Renal pelvis (tissue), 4 donors: ENCODE results near the gene FBXL13. TPM values are rescaled to one million over a fixed set of nuclear protein-coding genes. Genes with fewer than 3 reads are reported as not detected.
"Not testable (repeated sequence)": the region's sequence is repeated elsewhere in the genome, so short reads cannot be mapped to it uniquely, and the experiment has no call there.

Experiments used
- DNase-seq: peaks from one replicate; pipeline ENCODE4 v3.0.0-alpha.2; 2013
- polyA plus RNA-seq, 3 donors: library from polyadenylated mRNA; unstranded; fragments of 120-200 nt; gene quantifications; one replicate each; pipeline ENCODE4 v1.2.1, GENCODE V29; 2013; ENCODE audit not compliant: insufficient read length in 3 of 3

FBXL13 gene
- polyA plus RNA-seq, 3 donors, result 1.8 to 4.1 (median 3.5) TPM

- DNase-seq, result no peak
Measured at GRCh38 chr7:102938679-102939078, 135.9 kb downstream of the FBXL13 start.

GRCh38 chr7:102935450-102936115, 139.0 kb downstream of the FBXL13 start:
- no peak for DNase-seq

- DNase-seq, result no peak
Measured at GRCh38 chr7:102934701-102935100, 139.9 kb downstream of the FBXL13 start.

- DNase-seq, result no peak
Measured at GRCh38 chr7:102934239-102934638, 140.4 kb downstream of the FBXL13 start.

- peak; percentile 88 for DNase-seq
Measured at GRCh38 chr7:102933763-102934162, 140.8 kb downstream of the FBXL13 start.

GRCh38 chr7:102931757-102932156, 142.8 kb downstream of the FBXL13 start:
- DNase-seq, result no peak

GRCh38 chr7:102927312-102927933, 147.2 kb downstream of the FBXL13 start:
- DNase-seq, result no peak

- no peak for DNase-seq
Measured at GRCh38 chr7:102926783-102927140, 147.8 kb downstream of the FBXL13 start.

GRCh38 chr7:102925976-102926782, 148.4 kb downstream of the FBXL13 start:
- no peak for DNase-seq

GRCh38 chr7:102918845-102919244, 155.8 kb downstream of the FBXL13 start:
- no peak for DNase-seq

- DNase-seq, result no peak
Measured at GRCh38 chr7:102917436-102918353, 156.9 kb downstream of the FBXL13 start.

GRCh38 chr7:102916881-102917280, 157.7 kb downstream of the FBXL13 start:
- no peak for DNase-seq

GRCh38 chr7:102916426-102916825, 158.2 kb downstream of the FBXL13 start:
- no peak for DNase-seq

- DNase-seq, result peak; percentile 52
Measured at GRCh38 chr7:102914585-102914984, 160.0 kb downstream of the FBXL13 start.

- DNase-seq, result no peak
Measured at GRCh38 chr7:102913826-102914225, 160.8 kb downstream of the FBXL13 start.

GRCh38 chr7:102912742-102913141, 161.9 kb downstream of the FBXL13 start, which contains the start of gene LRRC17:
Gene LRRC17, plus strand, starts transcription at chr7:102913000. Its CDS starts 20,914 bp downstream, at chr7:102933914.
- peak; percentile 91 for DNase-seq

GRCh38 chr7:102908676-102909075, 165.9 kb downstream of the FBXL13 start:
- no peak for DNase-seq

GRCh38 chr7:102903576-102903975, 171.0 kb downstream of the FBXL13 start:
- DNase-seq, result not testable (repeated sequence)

GRCh38 chr7:102902052-102902451, 172.5 kb downstream of the FBXL13 start:
- not testable (repeated sequence) for DNase-seq

GRCh38 chr7:102898532-102898859, 176.1 kb downstream of the FBXL13 start:
- DNase-seq, result no peak

- no peak for DNase-seq
Measured at GRCh38 chr7:102897856-102898531, 176.6 kb downstream of the FBXL13 start.
